ENCODE results near the gene CYP4F11. TPM values are rescaled to one million over a fixed set of nuclear protein-coding genes. Genes with fewer than 3 reads are reported as not detected.

CYP4F11 gene
- 2.6 and 7.2 TPM in 2 replicates for total RNA-seq (2022)
- Bru-seq, nascent RNA, result percentile 43 among the genes with signal in this experiment
- BruChase-seq, experiment 1, labeled RNA remaining after a 6-hour chase, result percentile 37 among the genes with signal in this experiment
- percentile 30 among the genes with signal in this experiment for BruChase-seq, experiment 2, labeled RNA remaining after a 2-hour chase
- long read RNA-seq, partial matches to known transcripts, result 0 of 3 reads
- long read RNA-seq, other reads (novel, unspliced or antisense), result 1 of 3 reads

GRCh38 chr19:15934332-15935078, at the start of gene CYP4F11:
CYP4F11 (minus strand) TSS chr19:15934529; CDS start chr19:15934408, 121 bp downstream.
- BruUV-seq (replicated peaks), result no TSS peak
- intact Hi-C loops (cut with micrococcal nuclease; ENCODE audit: unreplicated experiment), result no loop called here
- Mint-ChIP-seq H3K4me3 (ENCODE audit: low read depth, unreplicated experiment) (peak within 1 kb of the TSS; percentile 28), H3K27me3 (ENCODE audit: unreplicated experiment) (peaks cover 13% of the 10 kb centered on the region), H3K9me3 (ENCODE audit: low read depth, unreplicated experiment) (no peaks in the 10 kb centered on the region), H3K27ac (ENCODE audit: unreplicated experiment) (peak within 1 kb of the TSS; percentile 38), H3K4me1 (ENCODE audit: low read depth, unreplicated experiment) (peaks cover 15% of the 10 kb centered on the region), H3K36me3 (ENCODE audit: insufficient read depth, unreplicated experiment) (no peaks in the 10 kb centered on the region)
- DNase-seq, result peak; percentile 72
- CTCF ChIA-PET, result no interaction called here
- TF ChIP-seq CTCF (IDR thresholded peaks at IDR 0.05; ENCODE audit: unreplicated experiment), result no peak

GRCh38 chr19:15979293-15979692, 45.0 kb upstream of the CYP4F11 start:
- no peak for DNase-seq
- CTCF ChIA-PET, result no interaction called here
- Mint-ChIP-seq H3K36me3 (ENCODE audit: insufficient read depth, unreplicated experiment) (no peaks in the 10 kb centered on the region), H3K27me3 (ENCODE audit: unreplicated experiment) (peaks cover 44% of the 10 kb centered on the region), H3K9me3 (ENCODE audit: low read depth, unreplicated experiment) (no peaks in the 10 kb centered on the region), H3K27ac (ENCODE audit: unreplicated experiment) (no peak overlapping the region), H3K4me1 (ENCODE audit: low read depth, unreplicated experiment) (no peaks in the 10 kb centered on the region), H3K4me3 (ENCODE audit: low read depth, unreplicated experiment) (no peak overlapping the region)
- no peak for TF ChIP-seq CTCF (IDR thresholded peaks at IDR 0.05; ENCODE audit: unreplicated experiment)
- no TSS peak for BruUV-seq (replicated peaks)
- intact Hi-C loops (cut with micrococcal nuclease; ENCODE audit: unreplicated experiment), result no loop called here

GRCh38 chr19:15977690-15978089, 43.4 kb upstream of the CYP4F11 start:
- H3K4me1 Mint-ChIP-seq (ENCODE audit: low read depth, unreplicated experiment), result no peaks in the 10 kb centered on the region
- DNase-seq, result no peak
- H3K27ac Mint-ChIP-seq (ENCODE audit: unreplicated experiment), result no peak overlapping the region
- BruUV-seq (replicated peaks), result no TSS peak
- H3K27me3 Mint-ChIP-seq (ENCODE audit: unreplicated experiment), result peaks cover 44% of the 10 kb centered on the region
- TF ChIP-seq CTCF (IDR thresholded peaks at IDR 0.05; ENCODE audit: unreplicated experiment), result no peak
- intact Hi-C loops (cut with micrococcal nuclease; ENCODE audit: unreplicated experiment), result no loop called here
- H3K9me3 Mint-ChIP-seq (ENCODE audit: low read depth, unreplicated experiment), result no peaks in the 10 kb centered on the region
- CTCF ChIA-PET, result interaction anchor here (0.6 kb wide), 1 partner anchor 12 kb away, joined by 3 read pairs; no protein-coding TSS in a partner anchor
- H3K4me3 Mint-ChIP-seq (ENCODE audit: low read depth, unreplicated experiment), result no peak overlapping the region
- H3K36me3 Mint-ChIP-seq (ENCODE audit: insufficient read depth, unreplicated experiment), result no peaks in the 10 kb centered on the region

- no peak overlapping the region for H3K4me3 Mint-ChIP-seq (ENCODE audit: low read depth, unreplicated experiment)
- intact Hi-C loops (cut with micrococcal nuclease; ENCODE audit: unreplicated experiment), result no loop called here
- no peaks in the 10 kb centered on the region for H3K9me3 Mint-ChIP-seq (ENCODE audit: low read depth, unreplicated experiment)
- H3K27ac Mint-ChIP-seq (ENCODE audit: unreplicated experiment), result no peak overlapping the region
- BruUV-seq (replicated peaks), result no TSS peak
- DNase-seq, result no peak
- TF ChIP-seq CTCF (IDR thresholded peaks at IDR 0.05; ENCODE audit: unreplicated experiment), result no peak
- peaks cover 44% of the 10 kb centered on the region for H3K27me3 Mint-ChIP-seq (ENCODE audit: unreplicated experiment)
- CTCF ChIA-PET, result interaction anchor here (0.6 kb wide), 1 partner anchor 11 kb away, joined by 3 read pairs; no protein-coding TSS in a partner anchor
- no peaks in the 10 kb centered on the region for H3K36me3 Mint-ChIP-seq (ENCODE audit: insufficient read depth, unreplicated experiment)
- no peaks in the 10 kb centered on the region for H3K4me1 Mint-ChIP-seq (ENCODE audit: low read depth, unreplicated experiment)
These were observed 42.7 kb upstream of the CYP4F11 start for GRCh38 chr19:15976836-15977689.

Measured in Calu3 (cell line).